Measurements from ENCODE around the gene NAV2.

DNA sequence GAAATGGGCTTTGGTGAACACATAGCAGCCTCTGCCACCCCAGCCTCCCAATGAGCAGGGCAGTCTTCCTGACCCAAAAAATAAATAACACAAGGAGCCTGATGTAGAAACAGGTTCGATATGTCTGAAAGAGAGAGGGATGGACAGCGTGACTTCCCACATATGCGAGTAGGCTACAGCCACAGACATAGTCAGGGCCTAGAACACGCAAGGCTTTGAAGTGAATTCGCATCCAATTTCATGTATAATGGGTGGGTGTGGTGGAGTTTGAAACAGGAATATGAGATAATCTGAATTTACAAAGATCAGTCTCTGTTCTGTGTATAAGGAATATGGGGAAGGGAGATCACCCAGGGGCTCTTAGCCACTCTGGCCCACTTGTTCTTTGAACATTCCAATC lies 373.3 kb downstream of the NAV2 start:
- TF ChIP-seq, protein P1, sequence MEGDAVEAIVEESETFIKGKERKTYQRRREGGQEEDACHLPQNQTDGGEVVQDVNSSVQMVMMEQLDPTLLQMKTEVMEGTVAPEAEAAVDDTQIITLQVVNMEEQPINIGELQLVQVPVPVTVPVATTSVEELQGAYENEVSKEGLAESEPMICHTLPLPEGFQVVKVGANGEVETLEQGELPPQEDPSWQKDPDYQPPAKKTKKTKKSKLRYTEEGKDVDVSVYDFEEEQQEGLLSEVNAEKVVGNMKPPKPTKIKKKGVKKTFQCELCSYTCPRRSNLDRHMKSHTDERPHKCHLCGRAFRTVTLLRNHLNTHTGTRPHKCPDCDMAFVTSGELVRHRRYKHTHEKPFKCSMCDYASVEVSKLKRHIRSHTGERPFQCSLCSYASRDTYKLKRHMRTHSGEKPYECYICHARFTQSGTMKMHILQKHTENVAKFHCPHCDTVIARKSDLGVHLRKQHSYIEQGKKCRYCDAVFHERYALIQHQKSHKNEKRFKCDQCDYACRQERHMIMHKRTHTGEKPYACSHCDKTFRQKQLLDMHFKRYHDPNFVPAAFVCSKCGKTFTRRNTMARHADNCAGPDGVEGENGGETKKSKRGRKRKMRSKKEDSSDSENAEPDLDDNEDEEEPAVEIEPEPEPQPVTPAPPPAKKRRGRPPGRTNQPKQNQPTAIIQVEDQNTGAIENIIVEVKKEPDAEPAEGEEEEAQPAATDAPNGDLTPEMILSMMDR (IDR thresholded peaks at IDR 0.05), result no peak
- TF ChIP-seq POLR2A (IDR thresholded peaks at IDR 0.05) (no peak), POLR2AphosphoS5 (IDR thresholded peaks at IDR 0.05) (no peak)
